Kidney glomerular epithelial cell (primary cell): ENCODE measurements around the gene SPIB.

Source experiments
- DNase-seq: peaks from one replicate; lab custom pipeline; 2025; lab: John Stamatoyannopoulos, UW

SPIB gene

GRCh38 chr19:50419022-50419579, 363 bp downstream of the SPIB start:
- no peak for DNase-seq

- no peak for DNase-seq
Observed at GRCh38 chr19:50419580-50420035, 870 bp downstream of the SPIB start.

- DNase-seq, result no peak
Observed at GRCh38 chr19:50420127-50420526, 1.4 kb downstream of the SPIB start.

DNA sequence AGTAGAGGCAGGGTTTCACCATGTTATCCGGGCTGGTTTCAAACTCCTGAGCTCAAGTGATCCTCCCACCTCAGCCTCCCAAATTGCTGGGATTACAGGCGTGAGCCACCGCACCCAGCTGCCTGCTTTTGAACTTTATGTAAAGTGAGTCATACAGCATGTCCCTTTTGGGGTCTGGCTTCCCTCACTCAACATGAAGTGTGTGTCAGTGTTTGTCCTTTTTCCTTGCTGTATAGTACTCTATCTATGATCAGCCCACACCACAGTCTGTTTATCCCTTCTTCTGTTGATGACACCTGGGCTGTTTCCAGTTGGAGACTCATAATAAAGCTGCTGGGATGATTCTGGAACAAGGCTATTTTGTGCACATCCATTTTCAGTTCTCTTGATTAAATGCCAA, 2.1 kb downstream of the SPIB start:
- DNase-seq, result no peak

GRCh38 chr19:50422397-50423278, 3.9 kb downstream of the SPIB start:
- DNase-seq, result no peak

DNA sequence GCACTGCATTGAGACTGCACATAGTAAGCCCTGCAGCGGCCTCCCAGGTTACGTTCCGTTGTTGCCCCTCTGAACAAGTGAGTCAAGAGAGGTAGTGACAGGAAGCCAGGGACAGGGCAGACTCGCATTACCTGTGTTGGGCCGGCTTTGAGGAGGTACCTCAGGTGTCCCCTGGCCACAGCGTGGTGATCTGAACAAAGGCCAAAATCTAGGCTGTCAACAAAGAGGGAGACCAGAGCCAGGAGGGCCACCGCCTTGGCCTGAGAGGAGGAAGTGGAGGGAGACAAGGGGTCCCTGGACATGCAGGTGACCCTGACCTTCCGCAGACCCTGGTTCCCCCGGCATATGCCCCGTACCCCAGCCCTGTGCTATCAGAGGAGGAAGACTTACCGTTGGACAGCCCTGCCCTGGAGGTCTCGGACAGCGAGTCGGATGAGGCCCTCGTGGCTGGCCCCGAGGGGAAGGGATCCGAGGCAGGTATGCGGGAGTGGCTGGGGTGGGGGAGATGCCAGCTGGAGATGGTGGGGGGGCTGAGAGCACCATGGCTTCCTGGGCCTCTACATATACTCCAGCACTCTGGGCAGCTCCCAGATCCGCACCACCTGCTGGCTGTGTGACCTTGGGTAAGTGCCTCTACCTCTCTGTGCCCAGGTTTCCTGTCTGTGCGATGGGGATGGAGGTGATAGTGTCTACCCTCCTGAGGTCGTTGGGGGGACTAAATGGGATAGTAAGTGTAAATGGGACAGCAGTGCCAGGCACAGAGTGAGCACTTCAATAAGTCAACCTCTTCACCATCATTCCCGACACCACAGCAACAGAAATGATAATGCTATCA, 4.8 kb downstream of the SPIB start:
- DNase-seq, result no peak

DNA sequence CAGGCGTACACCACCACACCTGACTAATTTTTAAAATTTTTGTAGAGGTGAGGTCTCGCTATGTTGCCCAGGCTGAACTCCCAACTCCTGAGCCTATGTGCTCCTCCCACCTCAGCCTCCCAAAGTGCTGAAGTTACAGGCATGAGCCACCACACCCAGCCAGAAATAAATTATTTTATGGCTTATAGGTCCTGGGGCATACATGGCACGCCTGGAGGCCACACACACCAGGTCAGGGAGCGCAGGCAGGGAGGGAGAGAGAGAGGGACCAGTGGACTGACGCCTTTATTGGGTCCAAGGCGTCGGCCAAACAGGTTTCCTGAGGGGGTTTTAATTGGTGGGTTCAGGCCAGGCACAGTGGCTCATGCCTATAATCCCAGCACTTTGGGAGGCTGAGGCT, 6.8 kb downstream of the SPIB start:
- no peak for DNase-seq

- DNase-seq, result no peak
Observed at GRCh38 chr19:50427318-50427925, 8.7 kb downstream of the SPIB start.

DNA sequence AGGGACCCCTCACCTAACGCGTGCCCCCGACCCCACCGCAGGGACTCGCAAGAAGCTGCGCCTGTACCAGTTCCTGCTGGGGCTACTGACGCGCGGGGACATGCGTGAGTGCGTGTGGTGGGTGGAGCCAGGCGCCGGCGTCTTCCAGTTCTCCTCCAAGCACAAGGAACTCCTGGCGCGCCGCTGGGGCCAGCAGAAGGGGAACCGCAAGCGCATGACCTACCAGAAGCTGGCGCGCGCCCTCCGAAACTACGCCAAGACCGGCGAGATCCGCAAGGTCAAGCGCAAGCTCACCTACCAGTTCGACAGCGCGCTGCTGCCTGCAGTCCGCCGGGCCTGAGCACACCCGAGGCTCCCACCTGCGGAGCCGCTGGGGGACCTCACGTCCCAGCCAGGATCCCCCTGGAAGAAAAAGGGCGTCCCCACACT, 9.3 kb downstream of the SPIB start:
- DNase-seq, result peak; percentile 17

DNA sequence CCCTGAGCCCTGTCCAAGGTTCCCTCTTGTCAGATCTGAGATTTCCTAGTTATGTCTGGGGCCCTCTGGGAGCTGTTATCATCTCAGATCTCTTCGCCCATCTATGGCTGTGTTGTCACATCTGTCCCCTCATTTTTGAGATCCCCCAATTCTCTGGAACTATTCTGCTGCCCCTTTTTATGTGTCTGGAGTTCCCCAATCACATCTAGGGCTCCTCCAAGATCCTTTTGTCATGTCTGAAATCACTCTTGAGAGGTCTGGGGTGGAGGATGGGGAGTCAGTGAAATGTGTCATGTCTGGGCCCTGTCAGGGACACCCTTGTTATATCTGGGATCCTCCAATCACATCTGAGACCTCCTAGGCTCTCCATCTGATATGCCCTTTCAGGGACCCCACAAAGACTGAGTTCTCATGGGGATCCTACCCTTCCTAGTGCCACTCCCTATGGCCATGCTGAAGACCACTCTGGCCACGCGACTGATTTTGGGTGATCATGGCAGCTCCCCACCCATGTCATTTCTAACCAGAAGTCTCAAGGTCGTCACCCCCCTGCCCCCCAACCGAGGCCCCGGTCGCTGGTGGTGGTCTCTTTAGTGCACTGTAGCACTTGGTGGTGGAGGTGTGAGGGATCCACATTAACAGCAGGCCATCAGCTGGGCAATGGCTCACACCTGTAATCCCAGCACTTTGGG, 10.2 kb downstream of the SPIB start:
- DNase-seq, result no peak

DNA sequence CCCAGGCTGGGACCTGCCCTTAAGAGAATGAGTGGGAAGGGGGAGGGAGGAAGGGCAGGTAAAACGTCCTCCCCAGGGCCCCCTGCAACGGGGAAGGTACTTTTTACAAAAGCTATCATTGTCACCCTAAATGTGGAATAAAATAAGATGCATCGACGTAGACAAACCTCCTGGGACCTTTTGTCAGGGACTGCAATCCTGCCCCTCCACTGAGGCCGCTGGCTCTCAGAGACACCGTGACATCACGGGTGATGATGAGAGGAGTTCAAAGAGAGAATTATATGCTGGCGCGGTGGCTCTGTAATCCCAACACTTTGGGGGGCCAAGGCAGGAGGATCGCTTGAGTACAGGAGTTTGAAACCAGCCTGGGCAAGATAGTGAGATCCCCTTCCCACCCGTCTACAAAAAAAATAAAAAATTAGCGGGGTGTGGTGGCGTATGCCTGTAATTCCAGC, 12.2 kb downstream of the SPIB start:
- no peak for DNase-seq

- peak; percentile 54 for DNase-seq
Observed at GRCh38 chr19:50431343-50432220, 12.8 kb downstream of the SPIB start.

GRCh38 chr19:50432221-50433028, 13.7 kb downstream of the SPIB start, which contains the start of gene MYBPC2:
MYBPC2 (plus strand) TSS chr19:50432892; CDS start chr19:50432954, 62 bp downstream.
- DNase-seq, result no peak

DNA sequence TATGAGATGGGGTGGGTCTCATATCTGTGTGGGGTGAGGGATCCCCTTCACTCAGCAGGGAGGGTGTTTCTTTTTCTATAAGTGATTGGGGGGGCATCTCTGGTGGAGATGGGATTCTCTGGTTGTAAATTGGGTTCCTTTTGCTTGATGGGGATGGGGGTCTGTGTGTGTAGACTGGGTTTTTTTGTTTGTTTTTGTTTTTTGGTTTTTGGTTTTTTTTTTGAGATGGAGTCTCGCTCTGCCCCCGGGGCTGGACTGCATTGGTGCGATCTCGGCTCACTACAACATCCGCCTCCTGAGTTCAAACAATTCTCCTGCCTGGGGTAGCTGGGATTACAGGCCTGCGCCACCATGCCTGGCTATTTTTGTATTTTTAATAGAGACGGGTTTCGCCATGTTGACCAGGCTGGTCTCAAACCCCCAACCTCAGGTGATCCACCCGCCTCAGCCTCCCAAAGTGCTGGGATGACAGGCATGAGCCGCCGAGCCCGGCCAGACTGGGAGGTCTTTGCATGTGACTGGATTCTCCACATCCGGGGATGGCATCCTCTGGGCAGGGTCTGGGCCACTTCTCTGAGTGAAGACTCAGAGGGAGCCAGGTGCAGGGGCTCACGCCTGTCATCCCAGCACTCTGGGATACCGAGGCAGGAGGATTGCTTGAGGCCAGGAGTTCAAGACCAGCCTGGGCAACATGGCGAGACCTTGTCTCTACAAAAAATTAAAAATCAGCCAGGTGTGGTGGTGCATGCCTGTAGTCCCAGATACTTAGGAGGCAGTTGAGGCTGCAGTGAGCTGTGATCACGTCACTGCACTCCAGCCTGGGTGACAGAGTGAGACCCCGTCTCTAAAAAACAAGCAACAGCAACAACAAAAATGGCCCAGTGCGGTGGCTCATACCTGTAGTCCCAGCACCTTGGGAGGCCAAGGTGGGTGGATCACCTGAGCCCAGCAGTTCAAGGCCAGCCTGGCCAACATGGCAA, 14.8 kb downstream of the SPIB start:
- no peak for DNase-seq

GRCh38 chr19:50434525-50434924, 15.8 kb downstream of the SPIB start:
- DNase-seq, result no peak

GRCh38 chr19:50435221-50435620, 16.5 kb downstream of the SPIB start:
- DNase-seq, result no peak

DNA sequence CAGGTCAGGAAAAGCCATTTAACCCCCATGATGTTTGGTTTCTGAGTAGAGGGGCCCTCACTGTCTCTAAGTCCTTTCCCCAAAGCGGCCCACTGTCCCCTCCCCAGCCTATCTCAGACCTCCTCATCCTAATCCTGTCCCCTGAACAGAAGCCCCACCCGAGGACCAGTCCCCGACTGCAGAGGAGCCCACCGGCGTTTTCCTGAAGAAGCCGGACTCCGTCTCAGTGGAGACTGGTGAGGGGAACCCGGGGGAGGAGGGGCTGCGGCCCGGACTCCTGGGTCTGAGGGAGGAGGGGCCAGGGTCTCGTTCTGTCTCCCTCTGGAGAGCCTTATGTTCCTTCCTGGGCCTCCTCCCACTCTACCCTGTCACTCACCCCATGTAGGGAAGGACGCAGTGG, 16.9 kb downstream of the SPIB start:
- DNase-seq, result no peak

- DNase-seq, result no peak
Observed at GRCh38 chr19:50437862-50438449, 19.2 kb downstream of the SPIB start.
